HepG2 (cell line): ENCODE data around the gene FXR2. TPM values are rescaled to one million over a fixed set of nuclear protein-coding genes. Genes with fewer than 3 reads are reported as not detected.

Source experiments
- ATF7-NPFF ChIP-seq: sonication (generic); formaldehyde crosslinking; IDR thresholded peaks from 2 replicates; pipeline ENCODE4 v1.8.1; 2023; ENCODE audit warnings: mild to moderate bottlenecking, low read depth, missing genetic modification reagents, moderate library complexity
- ERF ChIP-seq: IDR thresholded peaks from 2 replicates; pipeline ENCODE4 v1.6.1; 2018; ENCODE audit warnings: missing biosample characterization, missing genetic modification reagents
- GATA4 ChIP-seq: sonication (generic); IDR thresholded peaks from 2 replicates; pipeline ENCODE4 v1.6.1; 2016; ENCODE audit warnings: antibody characterized with exemption, low read depth, borderline replicate concordance
- IKZF1 ChIP-seq: fragments of 450-650 bp; IDR thresholded peaks from 2 replicates; pipeline ENCODE4 v1.7.1; 2016
- MEIS2 ChIP-seq: sonication (generic); formaldehyde crosslinking; IDR thresholded peaks from 2 replicates; pipeline ENCODE4 v1.9.0; 2021; ENCODE audit warnings: mild to moderate bottlenecking, missing genetic modification reagents
- MLLT10 ChIP-seq: sonication (generic); formaldehyde crosslinking; IDR thresholded peaks from 2 replicates; pipeline ENCODE4 v1.4.0; 2020; ENCODE audit warnings: missing genetic modification reagents
- NCOA1 ChIP-seq: sonication (generic); formaldehyde crosslinking; IDR thresholded peaks from 2 replicates; pipeline ENCODE4 v1.9.0; 2021; ENCODE audit warnings: missing genetic modification reagents
- PRDM15 ChIP-seq: sonication (generic); formaldehyde crosslinking; IDR thresholded peaks from 2 replicates; pipeline ENCODE4 v1.4.0; 2020; ENCODE audit warnings: missing genetic modification reagents
- SMAD9 ChIP-seq: sonication (generic); formaldehyde crosslinking; IDR thresholded peaks from 2 replicates; pipeline ENCODE4 v1.5.1; 2020; ENCODE audit warnings: mild to moderate bottlenecking, missing genetic modification reagents
- SNRNP70 ChIP-seq: fragments of 200-400 bp; formaldehyde crosslinking; IDR thresholded peaks from 2 replicates; pipeline ENCODE4 v1.6.1; 2017; ENCODE audit warnings: mild to moderate bottlenecking, low read depth, low read length, moderate library complexity
- SSRP1 ChIP-seq: IDR thresholded peaks from 2 replicates; pipeline ENCODE4 v1.6.1; 2016; ENCODE audit warnings: control low read depth
- THAP8 ChIP-seq: sonication (generic); formaldehyde crosslinking; IDR thresholded peaks from 2 replicates; pipeline ENCODE4 v1.5.1; 2020; ENCODE audit warnings: missing genetic modification reagents, mild to moderate bottlenecking, borderline replicate concordance
- U2AF1 ChIP-seq: fragments of 200-400 bp; formaldehyde crosslinking; optimal IDR thresholded peaks from 2 replicates; pipeline ENCODE3; 2017; ENCODE audit warnings: mild to moderate bottlenecking, low read depth, low read length
- ZNF274 ChIP-seq: sonication (generic); formaldehyde crosslinking; IDR thresholded peaks from 2 replicates; pipeline ENCODE4 v1.5.1; 2020; ENCODE audit warnings: mild to moderate bottlenecking, missing genetic modification reagents
- ZNF280D ChIP-seq: sonication (generic); formaldehyde crosslinking; IDR thresholded peaks from 2 replicates; pipeline ENCODE4 v1.5.1; 2020; ENCODE audit warnings: mild to moderate bottlenecking, missing genetic modification reagents
- ZNF343 ChIP-seq: sonication (generic); formaldehyde crosslinking; IDR thresholded peaks from 2 replicates; pipeline ENCODE4 v1.4.0; 2020; ENCODE audit warnings: mild to moderate bottlenecking, missing genetic modification reagents
- ZNF569 ChIP-seq: sonication (generic); formaldehyde crosslinking; IDR thresholded peaks from 2 replicates; pipeline ENCODE4 v1.5.0; 2020; ENCODE audit warnings: mild to moderate bottlenecking, missing genetic modification reagents, moderate library complexity, borderline replicate concordance
- ZNF598 ChIP-seq: sonication (generic); formaldehyde crosslinking; IDR thresholded peaks from 2 replicates; pipeline ENCODE4 v1.5.1; 2020; ENCODE audit warnings: mild to moderate bottlenecking, missing genetic modification reagents, borderline replicate concordance
- ZNF639 ChIP-seq: conservative IDR thresholded peaks from 2 replicates; pipeline ENCODE4 v1.6.1; 2018; ENCODE audit warnings: missing genetic modification reagents
- ZNF781 ChIP-seq: sonication (generic); formaldehyde crosslinking; IDR thresholded peaks from 2 replicates; pipeline ENCODE4 v1.5.1; 2020; ENCODE audit warnings: borderline replicate concordance, mild to moderate bottlenecking, missing genetic modification reagents; ENCODE audit errors: not compliant biosample characterization
- ZSCAN12 ChIP-seq: sonication (generic); formaldehyde crosslinking; IDR thresholded peaks from 2 replicates; pipeline ENCODE4 v1.9.0; 2021; ENCODE audit warnings: mild to moderate bottlenecking, missing genetic modification reagents
- ZSCAN29 ChIP-seq: sonication (generic); formaldehyde crosslinking; conservative IDR thresholded peaks from 2 replicates; pipeline ENCODE4 v1.4.0; 2020; ENCODE audit warnings: mild to moderate bottlenecking, missing genetic modification reagents
- polyA plus RNA-seq, 8 experiments: library from polyadenylated mRNA; depleted of rRNA in 3 of 8; stranded (reverse) in 7 of 8; unstranded in 1 of 8; fragments of >200 nt; fragmentation: Illumina TruSeq in 4 of 8; extraction: Trizol in 4 of 8; gene quantifications; 2 replicates each; pipeline versions ENCODE4 v1.2.1 to v1.2.3, GENCODE V29; 2011 to 2016; ENCODE audit warnings: low read depth in 4 of 8, missing spikeins in 1 of 8, mixed read lengths in 1 of 8; ENCODE audit not compliant: insufficient read depth in 1 of 8
- total RNA-seq, 5 experiments: library from RNA; depleted of rRNA; stranded (reverse); fragments of >200 nt; fragmentation: Illumina TruSeq; extraction: Trizol; gene quantifications; 2 replicates each; pipeline ENCODE4 v1.2.3, GENCODE V29; 2016; ENCODE audit warnings: low read depth in 1 of 5

The FXR2 gene
- total and polyA plus RNA-seq, 2 of the 13 experiments (the other 11 are each of a cell fraction or from before 2014, with no cell fraction given): 20.9 to 24.4 TPM

GRCh38 chr17:7572588-7573323, 41.9 kb downstream of the FXR2 start (continued):
- no peak for TF ChIP-seq ZSCAN12 (CRISPR knock-in tag)
- peak; percentile 1 for TF ChIP-seq U2AF1
- no peak for TF ChIP-seq ZNF569 (CRISPR knock-in tag)
- no peak for TF ChIP-seq NCOA1 (CRISPR knock-in tag)
- TF ChIP-seq ZNF598: no peak
- TF ChIP-seq ZNF274: no peak; the same call in 1 of the 2 replicates
- no peak; the same call in 1 of the 2 replicates for TF ChIP-seq ZNF343
- no peak for TF ChIP-seq IKZF1
- no peak; the same call in 1 of the 2 replicates for TF ChIP-seq ERF (CRISPR knock-in tag)
- TF ChIP-seq ATF7-NPFF (CRISPR knock-in tag): no peak; the same call in 1 of the 2 replicates
- no peak for TF ChIP-seq MLLT10
- TF ChIP-seq ZNF639 (CRISPR knock-in tag): 0 out of 2 replicates have a peak, but pooled peaks have one; percentile 63
- TF ChIP-seq THAP8: no peak; the same call in 1 of the 2 replicates
- TF ChIP-seq ZNF280D (CRISPR knock-in tag): peak; percentile 74
- no peak for TF ChIP-seq ZNF781 (CRISPR knock-in tag)
- peak; percentile 83 for TF ChIP-seq GATA4
- TF ChIP-seq PRDM15: no peak
- no peak for TF ChIP-seq SMAD9
- TF ChIP-seq MEIS2 (CRISPR knock-in tag): no peak; the same call in none of the 2 replicates
- no peak for TF ChIP-seq SNRNP70
- peak; percentile 38; the same call in 1 of the 2 replicates for TF ChIP-seq SSRP1 (CRISPR knock-in tag)
- TF ChIP-seq ZSCAN29: no peak
